DMS114 treated with DMSO at 0.1 percent for 48 hours (cell line): ENCODE results near the gene KCNJ12.

Source experiments
- DNase-seq: peaks from one replicate; lab custom pipeline; 2025; ENCODE audit not compliant: unreplicated experiment; lab: John Stamatoyannopoulos, UW

The KCNJ12 gene

GRCh38 chr17:21466550-21466949 lies 90.4 kb downstream of the KCNJ12 start:
- no peak for DNase-seq

- no peak for DNase-seq
Observed at GRCh38 chr17:21467196-21467595, 91.0 kb downstream of the KCNJ12 start.

GRCh38 chr17:21467739-21468490 lies 91.8 kb downstream of the KCNJ12 start:
- DNase-seq, result no peak
